Astrocyte (in vitro differentiated cells and primary cell): ENCODE measurements around the gene ZFAND2B. TPM values are rescaled to one million over a fixed set of nuclear protein-coding genes. Genes with fewer than 3 reads are reported as not detected.

Experiments used
- DNase-seq: peaks from one replicate; pipeline ENCODE4 v3.0.0-alpha.2; 2010; ENCODE audit warnings: low read depth
- FAIRE-seq: peaks from 2 replicates; lab custom pipeline; 2011; peaks lifted over from hg19 to GRCh38; lab: Jason Lieb, UNC
- H2AFZ ChIP-seq: 2 replicates; pipeline ENCODE4 v1.6.0; 2012; ENCODE audit warnings: low read depth, low read length, inconsistent platforms
- H3K27ac ChIP-seq: 2 replicates; pipeline ENCODE4 v1.5.1; 2011; ENCODE audit warnings: low read depth, low read length, inconsistent platforms
- H3K27me3 ChIP-seq: 2 replicates; pipeline ENCODE4 v1.6.0; 2011; ENCODE audit warnings: low read length, inconsistent platforms; ENCODE audit not compliant: insufficient read depth
- H3K36me3 ChIP-seq: 2 replicates; pipeline ENCODE4 v1.5.1; 2011; ENCODE audit warnings: low read length, inconsistent platforms; ENCODE audit not compliant: insufficient read depth
- H3K4me1 ChIP-seq: 2 replicates; pipeline ENCODE4 v1.5.1; 2011; ENCODE audit warnings: low read length, inconsistent platforms; ENCODE audit not compliant: insufficient read depth
- H3K4me2 ChIP-seq: 2 replicates; pipeline ENCODE4 v1.6.0; 2012; ENCODE audit warnings: low read length, inconsistent platforms
- H3K4me3 ChIP-seq: 2 replicates; pipeline ENCODE4 v1.5.1; 2011; ENCODE audit warnings: low read depth, mild to moderate bottlenecking, low read length, inconsistent platforms; ENCODE audit not compliant: insufficient read depth
- H3K79me2 ChIP-seq: 2 replicates; pipeline ENCODE4 v1.6.0; 2012; ENCODE audit warnings: mild to moderate bottlenecking, low read length, inconsistent platforms; ENCODE audit not compliant: insufficient read depth
- H3K9ac ChIP-seq: 2 replicates; pipeline ENCODE4 v1.6.0; 2012; ENCODE audit warnings: mild to moderate bottlenecking, low read length, inconsistent platforms
- H3K9me3 ChIP-seq: 2 replicates; pipeline ENCODE4 v1.5.1; 2012; ENCODE audit warnings: low read depth, mild to moderate bottlenecking, low read length, inconsistent platforms; ENCODE audit not compliant: insufficient read depth
- H4K20me1 ChIP-seq: 2 replicates; pipeline ENCODE4 v1.6.0; 2012; ENCODE audit warnings: low read length, inconsistent platforms; ENCODE audit not compliant: insufficient read depth
- H3K27ac Mint-ChIP-seq: one replicate; pipeline ENCODE4 v1.8.0; 2021; ENCODE audit warnings: mild to moderate bottlenecking, mixed read lengths; ENCODE audit not compliant: unreplicated experiment
- H3K27me3 Mint-ChIP-seq: one replicate; pipeline ENCODE4 v1.8.0; 2021; ENCODE audit warnings: low read depth, mixed read lengths; ENCODE audit not compliant: unreplicated experiment
- H3K36me3 Mint-ChIP-seq: one replicate; pipeline ENCODE4 v1.8.0; 2021; ENCODE audit warnings: low read depth, mixed read lengths; ENCODE audit not compliant: unreplicated experiment
- H3K4me1 Mint-ChIP-seq: one replicate; pipeline ENCODE4 v1.8.0; 2021; ENCODE audit warnings: low read depth, mixed read lengths; ENCODE audit not compliant: unreplicated experiment
- H3K4me3 Mint-ChIP-seq: one replicate; pipeline ENCODE4 v1.8.0; 2021; ENCODE audit warnings: mild to moderate bottlenecking, moderate library complexity, mixed read lengths; ENCODE audit not compliant: unreplicated experiment
- H3K9me3 Mint-ChIP-seq: one replicate; pipeline ENCODE4 v1.8.0; 2021; ENCODE audit warnings: mild to moderate bottlenecking, mixed read lengths; ENCODE audit not compliant: unreplicated experiment
- EZH2 ChIP-seq: IDR thresholded peaks from 2 replicates; pipeline ENCODE4 v1.6.1; 2012; ENCODE audit warnings: mild to moderate bottlenecking, low read length, inconsistent platforms; ENCODE audit not compliant: insufficient read depth
- total RNA-seq: library from RNA; stranded (reverse); gene quantifications from 2 replicates; pipeline ENCODE4 v1.2.1, GENCODE V29; 2021
- TF ChIP-seq, protein P1 (sequence below): IDR thresholded peaks from 2 replicates; pipeline ENCODE4 v1.5.1; 2011; ENCODE audit warnings: low read depth, mild to moderate bottlenecking, inconsistent platforms, low read length, moderate library complexity; ENCODE audit not compliant: insufficient read depth

The ZFAND2B gene
- total RNA-seq, 1 donor from 2014 or later = 24.0 TPM

DNA sequence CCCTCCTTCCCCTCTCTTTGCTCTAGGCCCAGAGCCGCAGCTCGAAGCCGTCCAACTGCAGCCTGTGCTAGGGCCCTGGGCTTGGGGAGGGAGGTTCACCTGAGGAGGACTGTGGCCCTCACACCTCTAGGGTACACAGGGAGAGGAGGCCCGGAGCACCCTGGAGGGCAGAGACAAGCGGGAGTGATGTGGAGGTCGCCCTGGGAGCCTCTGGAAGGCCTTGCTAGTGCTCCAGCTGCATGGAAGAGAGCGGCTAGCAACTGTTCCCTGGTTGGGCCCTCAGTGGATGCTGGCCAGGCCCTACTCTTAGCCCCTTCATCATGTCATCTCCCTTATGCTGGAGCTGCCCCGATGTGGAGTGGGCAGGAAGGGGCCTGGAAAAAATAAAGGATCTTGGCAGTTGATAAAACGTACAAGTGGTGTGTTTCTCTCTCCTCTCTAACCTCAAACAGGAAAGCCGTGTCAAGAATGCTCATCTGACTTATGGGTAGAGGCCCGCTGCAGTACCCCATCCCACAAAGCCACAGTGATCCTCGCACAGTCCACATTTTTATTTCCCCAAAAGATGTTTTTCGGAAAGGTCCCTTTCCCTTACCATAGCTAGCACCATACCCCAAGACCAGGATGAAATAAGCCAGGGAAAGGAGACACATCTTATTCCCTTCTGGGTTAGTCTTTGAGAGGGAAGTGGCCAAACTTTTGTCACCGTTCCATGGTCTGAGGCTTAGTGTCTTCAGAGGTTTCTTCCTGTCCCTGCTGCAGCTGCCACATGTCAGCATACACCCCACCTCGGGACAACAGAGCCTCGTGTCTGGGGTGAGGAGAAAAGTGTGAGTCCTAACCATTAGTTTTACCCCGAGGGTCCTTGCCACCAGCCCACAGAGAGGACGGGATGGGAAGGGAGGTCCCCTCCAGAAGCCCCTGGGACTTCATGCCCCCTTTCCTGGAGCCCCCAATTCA lies 2.9 kb downstream of the ZFAND2B start:
- peaks cover 16% of the 10 kb centered on the region for H3K36me3 Mint-ChIP-seq
- FAIRE-seq (no peak), DNase-seq (no peak)
- H3K9me3 ChIP-seq = no peaks in the 10 kb centered on the region
- peaks cover 15% of the 10 kb centered on the region for H4K20me1 ChIP-seq
- no peak overlapping the region for H3K4me2 ChIP-seq
- peaks cover 6% of the 10 kb centered on the region for H3K79me2 ChIP-seq
- no peak overlapping the region for H3K4me3 Mint-ChIP-seq
- H3K27me3 ChIP-seq = no peaks in the 10 kb centered on the region
- H3K4me3 ChIP-seq = no peak overlapping the region
- H3K27ac ChIP-seq = no peak overlapping the region
- peaks cover 11% of the 10 kb centered on the region for H3K4me1 Mint-ChIP-seq
- peaks cover 16% of the 10 kb centered on the region for H3K4me1 ChIP-seq
- no peak overlapping the region for H3K9ac ChIP-seq
- no peaks in the 10 kb centered on the region for H3K9me3 Mint-ChIP-seq
- H3K27me3 Mint-ChIP-seq = no peaks in the 10 kb centered on the region
- H3K27ac Mint-ChIP-seq = no peak overlapping the region
- H2AFZ ChIP-seq = no peak overlapping the region
- peaks cover 7% of the 10 kb centered on the region for H3K36me3 ChIP-seq
- TF ChIP-seq, protein P1, sequence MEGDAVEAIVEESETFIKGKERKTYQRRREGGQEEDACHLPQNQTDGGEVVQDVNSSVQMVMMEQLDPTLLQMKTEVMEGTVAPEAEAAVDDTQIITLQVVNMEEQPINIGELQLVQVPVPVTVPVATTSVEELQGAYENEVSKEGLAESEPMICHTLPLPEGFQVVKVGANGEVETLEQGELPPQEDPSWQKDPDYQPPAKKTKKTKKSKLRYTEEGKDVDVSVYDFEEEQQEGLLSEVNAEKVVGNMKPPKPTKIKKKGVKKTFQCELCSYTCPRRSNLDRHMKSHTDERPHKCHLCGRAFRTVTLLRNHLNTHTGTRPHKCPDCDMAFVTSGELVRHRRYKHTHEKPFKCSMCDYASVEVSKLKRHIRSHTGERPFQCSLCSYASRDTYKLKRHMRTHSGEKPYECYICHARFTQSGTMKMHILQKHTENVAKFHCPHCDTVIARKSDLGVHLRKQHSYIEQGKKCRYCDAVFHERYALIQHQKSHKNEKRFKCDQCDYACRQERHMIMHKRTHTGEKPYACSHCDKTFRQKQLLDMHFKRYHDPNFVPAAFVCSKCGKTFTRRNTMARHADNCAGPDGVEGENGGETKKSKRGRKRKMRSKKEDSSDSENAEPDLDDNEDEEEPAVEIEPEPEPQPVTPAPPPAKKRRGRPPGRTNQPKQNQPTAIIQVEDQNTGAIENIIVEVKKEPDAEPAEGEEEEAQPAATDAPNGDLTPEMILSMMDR = no peak
- TF ChIP-seq EZH2 = no peak

DNA sequence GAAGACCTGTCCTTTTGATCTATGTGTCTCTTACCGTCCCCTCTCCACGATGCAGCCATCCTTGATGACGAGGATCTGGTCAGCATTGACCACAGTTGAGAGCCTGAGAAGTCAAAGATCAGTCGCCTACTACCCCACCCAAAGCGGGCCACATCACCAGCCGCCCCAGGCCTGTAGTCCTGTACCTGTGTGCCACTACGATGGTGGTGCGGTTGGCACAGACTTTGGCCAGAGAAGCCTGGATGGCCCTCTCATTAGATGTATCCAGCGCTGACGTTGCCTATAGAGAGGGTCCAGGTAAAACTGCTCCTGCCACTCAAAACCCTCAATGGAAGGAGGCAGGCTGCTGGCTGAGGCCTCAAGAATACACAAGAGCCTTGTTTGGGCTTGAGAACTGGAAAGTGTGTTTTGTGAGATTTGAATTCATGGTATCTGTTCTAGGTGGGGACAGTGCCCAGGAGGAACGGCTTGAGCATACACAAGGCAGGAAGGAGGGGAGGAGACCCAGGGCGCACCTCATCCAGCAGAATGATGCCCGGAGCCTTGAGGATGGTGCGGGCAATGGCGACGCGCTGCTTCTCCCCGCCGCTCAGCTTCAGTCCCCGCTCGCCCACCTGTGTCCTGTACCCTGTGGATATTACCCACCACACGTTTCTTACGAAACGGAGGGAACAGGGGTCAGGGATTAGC lies 3.8 kb downstream of the ZFAND2B start:
- H3K27me3 ChIP-seq = no peaks in the 10 kb centered on the region
- FAIRE-seq (no peak), DNase-seq (no peak)
- peaks cover 24% of the 10 kb centered on the region for H3K36me3 Mint-ChIP-seq
- no peak overlapping the region for H3K9ac ChIP-seq
- H3K4me3 ChIP-seq = no peak overlapping the region
- H3K4me1 ChIP-seq = peaks cover 16% of the 10 kb centered on the region
- no peak overlapping the region for H3K27ac Mint-ChIP-seq
- H3K4me2 ChIP-seq = no peak overlapping the region
- H3K9me3 Mint-ChIP-seq = no peaks in the 10 kb centered on the region
- no peak overlapping the region for H3K4me3 Mint-ChIP-seq
- peaks cover 6% of the 10 kb centered on the region for H3K79me2 ChIP-seq
- peaks cover 7% of the 10 kb centered on the region for H3K36me3 ChIP-seq
- peaks cover 11% of the 10 kb centered on the region for H3K4me1 Mint-ChIP-seq
- H3K27me3 Mint-ChIP-seq = no peaks in the 10 kb centered on the region
- peaks cover 15% of the 10 kb centered on the region for H4K20me1 ChIP-seq
- no peak for TF ChIP-seq EZH2
- TF ChIP-seq, protein P1 = no peak
- no peak overlapping the region for H2AFZ ChIP-seq
- no peak overlapping the region for H3K27ac ChIP-seq
- H3K9me3 ChIP-seq = no peaks in the 10 kb centered on the region
